Tibial artery (tissue), 4 donors: ENCODE measurements around the gene SLIT3.
"Not testable (repeated sequence)": the region's sequence is repeated elsewhere in the genome, so short reads cannot be mapped to it uniquely, and the experiment has no call there.

Experiments used
- DNase-seq, 2 donors: peaks; one replicate each; pipeline ENCODE4 v3.0.0-alpha.2; 2019
- H3K27ac ChIP-seq, 2 donors: fragments of 200-600 bp; sonication (generic) in 1 of 2; 1 replicate in 1 of 2; 2 replicates in 1 of 2; pipeline ENCODE4 v1.5.1; 2018 to 2019; ENCODE audit warnings: mild to moderate bottlenecking in 1 of 2
- H3K27me3 ChIP-seq, 2 donors: fragments of 200-600 bp; sonication (generic) in 1 of 2; one replicate each; pipeline versions ENCODE4 v1.5.1 to v1.6.0; 2016 to 2019
- H3K36me3 ChIP-seq, 3 donors: fragments of 200-600 bp; sonication (generic) in 2 of 3; one replicate each; pipeline ENCODE4 v1.5.1; 2016 to 2019; ENCODE audit warnings: mild to moderate bottlenecking in 2 of 3
- H3K4me1 ChIP-seq, 4 donors: fragments of 200-600 bp; sonication (generic) in 2 of 4; 1 replicate in 3 of 4; 2 replicates in 1 of 4; pipeline ENCODE4 v1.5.1; 2016 to 2019
- H3K4me3 ChIP-seq, 2 donors: fragments of 200-600 bp; sonication (generic) in 1 of 2; 1 replicate in 1 of 2; 2 replicates in 1 of 2; pipeline ENCODE4 v1.5.1; 2018 to 2019; ENCODE audit warnings: mild to moderate bottlenecking in 2 of 2
- H3K9me3 ChIP-seq, 3 donors: fragments of 200-600 bp; sonication (generic) in 1 of 3; one replicate each; pipeline ENCODE4 v1.5.1; 2016 to 2019
- CTCF ChIP-seq, 2 experiments: fragments of 200-600 bp in 1 of 2; fragments of 450-650 bp in 1 of 2; IDR thresholded peaks; one replicate each; pipeline ENCODE4 v1.5.1; 2017 to 2019; ENCODE audit warnings: antibody characterized with exemption in 2 of 2, mild to moderate bottlenecking in 1 of 2, moderate library complexity in 1 of 2
- intact Hi-C: fragments of 100-400 bp; cut with DNase I; formaldehyde crosslinking; loops from one replicate; pipeline ENCODE4 v1.15.0; 2023; ENCODE audit warnings: low total_unique reads

The SLIT3 gene

DNA sequence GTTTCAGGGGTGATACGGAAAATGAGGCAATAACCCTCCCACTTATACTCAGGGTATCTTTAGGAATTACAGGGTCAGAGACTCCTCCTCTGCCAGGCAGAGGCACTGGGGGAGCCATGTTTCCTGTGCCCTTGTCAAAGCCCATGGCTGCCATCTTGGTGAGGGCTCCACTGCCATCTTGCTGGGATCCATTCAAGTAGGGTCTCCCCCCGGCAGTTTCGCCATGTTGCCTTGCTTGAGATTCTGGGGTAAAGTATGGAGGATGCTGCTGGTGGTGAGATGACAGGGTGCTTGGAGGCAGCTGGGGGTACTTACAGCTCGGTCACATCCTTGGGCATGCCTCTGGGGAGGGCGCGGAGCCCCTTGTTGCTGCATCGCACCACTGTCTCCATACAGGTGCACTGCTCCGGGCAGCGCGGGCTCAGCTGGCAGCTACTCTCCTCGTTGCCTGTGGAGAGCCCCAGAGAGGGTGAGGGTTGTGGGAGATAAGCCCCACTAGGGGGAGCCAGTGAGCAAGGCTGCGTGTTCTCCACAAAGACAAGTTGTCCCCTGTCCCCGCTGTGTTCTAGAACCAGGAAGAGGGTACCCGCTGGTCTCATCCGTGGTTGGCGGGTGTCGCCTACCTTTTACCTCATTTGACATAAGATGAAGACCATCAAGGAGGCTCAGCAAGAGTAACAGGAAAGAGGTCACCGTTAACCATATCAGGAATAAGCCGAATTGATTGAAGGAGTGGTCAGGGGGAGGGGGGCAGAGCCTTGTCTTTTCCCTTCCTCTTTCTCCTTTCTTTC lies 552.8 kb downstream of the SLIT3 start:
- no peaks in the 10 kb centered on the region for H3K9me3 ChIP-seq
- H3K36me3 ChIP-seq: peaks cover 26 to 71% (median 54%) of the 10 kb centered on the region in 3 donors
- intact Hi-C loops: no loop called here
- H3K4me3 ChIP-seq: no peak overlapping the region
- H3K27ac ChIP-seq: no peak overlapping the region
- DNase-seq: peak in 1 of 2 donors; percentile 71
- H3K4me1 ChIP-seq: no peaks in the 10 kb centered on the region
- H3K27me3 ChIP-seq: no peaks in the 10 kb centered on the region
- TF ChIP-seq CTCF (IDR thresholded peaks at IDR 0.05): peak; percentile 24 to 53

DNA sequence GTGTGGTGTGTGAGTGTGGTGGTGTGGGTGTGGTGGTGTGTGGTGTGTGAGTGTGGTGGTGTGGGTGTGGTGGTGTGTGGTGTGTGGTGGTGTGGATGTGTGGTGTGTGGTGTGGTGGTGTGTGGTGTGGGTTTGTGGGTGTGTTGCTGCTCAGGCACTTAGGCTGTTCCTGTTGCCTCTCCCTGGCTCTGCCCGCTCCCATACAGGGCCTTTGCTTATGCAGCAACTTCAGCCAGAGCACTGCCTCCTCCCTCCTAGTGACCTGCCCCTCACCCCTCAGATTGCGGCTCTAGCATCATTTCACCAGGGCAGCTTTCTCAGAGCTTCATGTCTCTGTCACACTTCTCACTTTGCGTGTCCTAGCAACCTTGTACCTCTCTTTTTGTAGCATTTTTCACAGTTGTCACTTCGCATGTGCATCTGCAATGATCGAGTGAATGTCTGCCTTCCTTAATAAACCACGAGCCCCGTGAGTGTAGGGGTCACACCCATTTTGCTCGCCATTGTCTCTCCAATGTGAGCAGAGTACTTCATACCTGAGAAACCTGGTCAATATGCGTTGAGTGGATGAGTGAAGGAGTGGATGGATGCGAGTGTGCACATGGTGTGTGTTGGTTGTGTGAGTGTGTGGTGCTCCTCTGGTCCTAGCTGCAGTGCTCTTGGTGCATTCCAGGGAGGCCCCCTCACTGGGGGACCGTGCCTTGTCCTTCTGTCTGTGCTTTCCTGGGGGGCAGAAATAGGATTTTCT lies 553.9 kb downstream of the SLIT3 start:
- peak in 1 of 2 donors; percentile 33 for DNase-seq
- no peaks in the 10 kb centered on the region for H3K4me1 ChIP-seq
- no peaks in the 10 kb centered on the region for H3K27me3 ChIP-seq
- TF ChIP-seq CTCF (IDR thresholded peaks at IDR 0.05): no peak
- H3K27ac ChIP-seq: no peak overlapping the region
- H3K36me3 ChIP-seq: peaks cover 15 to 59% (median 44%) of the 10 kb centered on the region in 3 donors
- no peaks in the 10 kb centered on the region for H3K9me3 ChIP-seq
- no peak overlapping the region for H3K4me3 ChIP-seq
- intact Hi-C loops: no loop called here

DNA sequence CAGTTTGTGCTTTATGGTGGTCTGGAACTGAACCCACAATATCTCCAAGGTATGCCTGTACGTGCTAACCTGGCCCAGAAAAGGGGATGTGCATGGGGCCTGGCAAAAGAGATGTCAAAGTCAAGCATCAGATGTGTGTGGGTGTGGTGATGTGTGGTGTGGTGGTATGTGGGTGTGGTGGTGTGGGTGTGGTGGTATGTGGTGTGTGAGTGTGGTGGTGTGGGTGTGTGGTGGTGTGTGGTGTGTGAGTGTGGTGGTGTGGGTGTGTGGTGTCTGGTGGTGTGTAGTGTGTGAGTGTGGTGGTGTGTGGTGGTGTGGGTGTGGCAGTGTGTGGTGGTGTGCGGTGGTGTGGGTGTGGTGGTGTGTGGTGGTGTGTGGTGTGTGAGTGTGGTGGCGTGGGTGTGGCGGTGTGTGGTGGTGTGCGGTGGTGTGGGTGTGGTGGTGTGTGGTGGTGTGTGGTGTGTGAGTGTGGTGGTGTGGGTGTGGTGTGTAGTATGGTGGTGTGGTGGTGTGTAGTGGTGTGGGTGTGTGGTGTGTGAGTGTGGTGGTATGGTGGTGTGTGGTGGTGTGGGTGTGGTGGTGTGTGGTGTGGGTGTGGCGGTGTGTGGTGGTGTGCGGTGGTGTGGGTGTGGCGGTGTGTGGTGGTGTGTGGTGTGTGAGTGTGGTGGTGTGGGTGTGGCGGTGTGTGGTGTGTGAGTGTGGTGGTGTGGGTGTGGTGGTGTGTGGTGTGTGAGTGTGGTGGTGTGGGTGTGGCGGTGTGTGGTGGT lies 554.6 kb downstream of the SLIT3 start:
- H3K36me3 ChIP-seq: peaks cover 13 to 53% (median 44%) of the 10 kb centered on the region in 3 donors
- DNase-seq: peak in 1 of 2 donors; percentile 44
- H3K4me1 ChIP-seq, H3K4me3 ChIP-seq, H3K9me3 ChIP-seq, H3K27ac ChIP-seq, intact Hi-C loops, H3K27me3 ChIP-seq: not testable (repeated sequence)

DNA sequence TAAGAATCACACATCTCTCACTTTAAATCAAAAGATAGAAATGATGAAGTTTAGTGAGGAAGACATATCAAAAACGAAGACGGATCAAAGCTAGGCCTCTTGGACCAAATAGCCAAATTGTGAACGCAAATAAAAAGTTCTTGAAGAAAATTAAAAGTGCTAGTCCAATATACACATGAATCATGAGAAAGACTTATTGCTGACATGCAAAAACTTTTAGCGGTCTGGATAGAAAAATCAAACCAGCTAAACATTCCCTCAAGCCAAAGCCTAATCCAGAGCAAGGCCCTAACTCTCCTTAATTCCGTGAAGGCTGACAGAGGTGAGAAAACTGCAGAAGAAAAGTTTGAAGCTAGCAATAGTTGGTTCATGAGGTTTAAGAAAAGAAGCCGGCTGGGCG lies 557.3 kb downstream of the SLIT3 start:
- no peaks in the 10 kb centered on the region for H3K9me3 ChIP-seq
- H3K4me3 ChIP-seq: no peak overlapping the region
- no peaks in the 10 kb centered on the region for H3K27me3 ChIP-seq
- peaks cover 13 to 29% (median 28%) of the 10 kb centered on the region in 3 donors for H3K36me3 ChIP-seq
- DNase-seq: no peak
- H3K4me1 ChIP-seq: peaks cover 0 to 16% (median 0%) of the 10 kb centered on the region in 4 donors
- no peak overlapping the region for H3K27ac ChIP-seq
- intact Hi-C loops: no loop called here
- TF ChIP-seq CTCF (IDR thresholded peaks at IDR 0.05): no peak

GRCh38 chr5:168742311-168742710 lies 558.6 kb downstream of the SLIT3 start:
- intact Hi-C loops, H3K27ac ChIP-seq, H3K27me3 ChIP-seq: not testable (repeated sequence)

GRCh38 chr5:168740811-168741213 lies 560.1 kb downstream of the SLIT3 start:
- DNase-seq: peak; percentile 64 to 88

More at GRCh38 chr5:168742311-168742710, 558.6 kb downstream of the SLIT3 start:
- peaks cover 10 to 16% (median 16%) of the 10 kb centered on the region in 3 donors for H3K36me3 ChIP-seq
- peak in 1 of 2 donors; percentile 27 for DNase-seq
- H3K9me3 ChIP-seq, H3K4me3 ChIP-seq: not testable (repeated sequence)
- H3K4me1 ChIP-seq: peaks cover 0 to 18% (median 0%) of the 10 kb centered on the region in 4 donors

More at GRCh38 chr5:168740811-168741213, 560.1 kb downstream of the SLIT3 start:
- Histone ChIP-seq H3K4me1 (peaks cover 0 to 33% (median 10%) of the 10 kb centered on the region in 4 donors), H3K27ac (peak overlapping the region; percentile 69), H3K4me3 (peak overlapping the region; percentile 38 to 51), H3K27me3 (no peaks in the 10 kb centered on the region), H3K36me3 (peaks cover 3 to 11% (median 5%) of the 10 kb centered on the region in 3 donors), H3K9me3 (no peaks in the 10 kb centered on the region)
- TF ChIP-seq CTCF (IDR thresholded peaks at IDR 0.05): no peak
- intact Hi-C loops: no loop called here
